Heart left ventricle (tissue), 13 donors: ENCODE measurements around the gene EXOC3L2.

Experiments
- CTCF ChIP-seq, 12 donors: fragments of 200-600 bp; sonication (generic) in 4 of 12; IDR thresholded peaks; one replicate each; pipeline versions ENCODE4 v1.5.0 to v1.8.0; 2018 to 2022; ENCODE audit warnings: antibody characterized with exemption in 12 of 12, mild to moderate bottlenecking in 5 of 12
- POLR2A ChIP-seq, 2 donors: fragments of 450-650 bp; IDR thresholded peaks; one replicate each; pipeline ENCODE4 v1.6.1; 2017; ENCODE audit warnings: antibody characterized with exemption in 2 of 2, mild to moderate bottlenecking in 2 of 2, moderate library complexity in 2 of 2
- donor health status: ischemic (EF 13 %, LVEDD 7.1; RV severe dilation, severe dysfunction).
- donor health status: DM: no; HTN: yes; CAD: no.
- donor health status: DM: no; HTN: no; CAD: no.
- donor health status: ischemic (EF 25% LVEDD 6.9; RV normal size, moderate dysfunction).
- donor health status: ischemic (EF 25% LVEDD 5.7; RV mildly dilated, moderate dysfunction).
- donor health status: ischemic (EF 35%, LVEDD 5.7; RV mildly dilated, moderate dysfunction).
- donor health status: nonischemic (EF 11% LVEDD 7.7; RV severe dilation, severe dysfunction).
- donor health status: DM: yes; HTN: yes; CAD: no.
- donor health status: PGD.
- donor health status: ischemic (EF 29% LVEDD 5.4; RV normal size, mild dysfunction).
- donor health status: nonischemic (EF 23%, LVEDD 6.1; RV moderate dilation, normal function).

GRCh38 chr19:45184115-45184514 lies 61.1 kb downstream of the EXOC3L2 start:
- TF ChIP-seq CTCF (IDR thresholded peaks at IDR 0.05) (no peak), POLR2A (IDR thresholded peaks at IDR 0.05) (no peak)
